Adrenal gland (tissue), 12 donors: Measurements from ENCODE around the gene CDADC1. TPM values are rescaled to one million over a fixed set of nuclear protein-coding genes. Genes with fewer than 3 reads are reported as not detected.

Experiments
- DNase-seq, 7 donors: peaks; one replicate each; pipeline ENCODE4 v3.0.0-alpha.2; 2019 to 2020
- H3K27ac ChIP-seq, 5 donors: fragments of 200-600 bp; sonication (generic) in 4 of 5; 1 replicate in 3 of 5; 2 replicates in 2 of 5; pipeline versions ENCODE4 v1.5.1 to v1.8.0; 2016 to 2020; ENCODE audit warnings: mild to moderate bottlenecking in 1 of 5
- H3K27me3 ChIP-seq: fragments of 200-600 bp; 2 replicates; pipeline ENCODE4 v1.8.0; 2021
- H3K36me3 ChIP-seq, 2 donors: fragments of 200-600 bp; replicated peaks in 1 of 2; 1 replicate in 1 of 2; 2 replicates in 1 of 2; pipeline versions ENCODE4 v1.5.1 to v1.8.0; 2018 to 2022
- H3K4me1 ChIP-seq, 2 donors: fragments of 200-600 bp; replicated peaks in 1 of 2; 1 replicate in 1 of 2; 2 replicates in 1 of 2; pipeline versions ENCODE4 v1.5.1 to v1.8.0; 2018 to 2021
- H3K4me3 ChIP-seq, 4 donors: fragments of 200-600 bp; sonication (generic) in 3 of 4; one replicate each; pipeline ENCODE4 v1.5.1; 2016 to 2018
- H3K9me3 ChIP-seq, 3 donors: fragments of 200-600 bp; sonication (generic) in 1 of 3; replicated peaks in 1 of 3; 1 replicate in 2 of 3; 2 replicates in 1 of 3; pipeline versions ENCODE4 v1.5.1 to v1.8.0; 2016 to 2021
- CTCF ChIP-seq, 6 experiments: fragments of 450-650 bp in 4 of 6; fragments of 200-600 bp in 2 of 6; sonication (generic) in 1 of 6; IDR thresholded peaks; 1 replicate in 5 of 6; 2 replicates in 1 of 6; pipeline versions ENCODE4 v1.5.1 to v1.8.0; 2016 to 2021; ENCODE audit warnings: antibody characterized with exemption in 6 of 6, mild to moderate bottlenecking in 2 of 6, moderate library complexity in 1 of 6
- POLR2A ChIP-seq, 2 donors: fragments of 450-650 bp; IDR thresholded peaks; one replicate each; pipeline ENCODE4 v1.6.1; 2017; ENCODE audit warnings: antibody characterized with exemption in 2 of 2, mild to moderate bottlenecking in 2 of 2, moderate library complexity in 1 of 2
- WGBS, 4 donors: extraction: QIAGEN DNeasy Blood & Tissue Kit in 2 of 4; methylation state at CpG; one replicate each; pipeline versions ENCODE4 v1.1.5 to v1.1.7; 2013 to 2017; 5-methylcytosine and 5-hydroxymethylcytosine counted together
- intact Hi-C, 2 donors: fragments of 100-400 bp; cut with DNase I; formaldehyde crosslinking; loops; one replicate each; pipeline versions ENCODE4 v1.14.1 to v1.15.0; 2022 to 2023
- polyA plus RNA-seq, 3 donors: library from polyadenylated mRNA; stranded (reverse); fragments of 200-250 nt in 2 of 3; fragments of 350-450 nt in 1 of 3; fragmentation: Illumina TruSeq in 1 of 3; extraction: RNeasy Lipid Tissue Mini Kit (QIAGEN cat#74804) in 1 of 3; gene quantifications; one replicate each; pipeline ENCODE4 v1.2.3, GENCODE V29; 2013 to 2014
- total RNA-seq, 9 donors: library from RNA; depleted of rRNA in 4 of 9; stranded (reverse); fragments of >200 nt in 4 of 9; fragments of 120-200 nt in 1 of 9; fragmentation: NEBNext Ultra II Directional in 1 of 9; extraction: Animal tissue kit (Norgen Biotek cat#: 25700) in 1 of 9; gene quantifications; one replicate each; pipeline versions ENCODE4 v1.1.0 to v1.2.4, GENCODE V29; 2013 to 2023
- donor health status: healthy with polysubstance abuse.
- donor health status: Bipolar disorder and iron deficiency.
- donor health status: DM: yes; HTN: yes; CAD: no.
- donor health status: DM: no; HTN: no; CAD: no.
- donor health status: DM: no; HTN: no; CAD: no.
- donor health status: DM: yes; HTN: yes; CAD: no.

Gene CDADC1
- total and polyA plus RNA-seq, 12 donors, result 4.4 to 25.4 (median 15.1) TPM

- H3K9me3 ChIP-seq, result no peaks in the 10 kb centered on the region
- no peak for TF ChIP-seq CTCF (IDR thresholded peaks at IDR 0.05)
- no peak for TF ChIP-seq POLR2A (IDR thresholded peaks at IDR 0.05)
- H3K27me3 ChIP-seq, result no peaks in the 10 kb centered on the region
- H3K4me1 ChIP-seq, result no peaks in the 10 kb centered on the region
- H3K36me3 ChIP-seq, result peaks cover 0 to 5% of the 10 kb centered on the region in 2 donors
- intact Hi-C loops, result loop anchor here (5.0 to 10.0 kb wide), 2 partner anchors 36 to 53 kb away; partner anchors contain the start of gene MLNR (in 1 of the 2)
- H3K4me3 ChIP-seq, result no peak overlapping the region
- DNase-seq, result no peak
- no peak overlapping the region for H3K27ac ChIP-seq
- 80 to 96% (median 85%) methylated on average over 2 of the region's 2 CpGs for WGBS, 4 donors
Observed at GRCh38 chr13:49278211-49278610, 30.5 kb downstream of the CDADC1 start.

GRCh38 chr13:49279112-49279511 is 31.4 kb downstream of the CDADC1 start:
- no peak for DNase-seq
- 74 to 86% (median 82%) methylated on average over 5 of the region's 5 CpGs for WGBS, 4 donors
- intact Hi-C loops, result loop anchor here (5.0 to 10.0 kb wide), 2 partner anchors 37 to 54 kb away; partner anchors contain the start of gene MLNR (in 1 of the 2)
- Histone ChIP-seq H3K27ac (no peak overlapping the region), H3K36me3 (peaks cover 0 to 5% of the 10 kb centered on the region in 2 donors), H3K4me3 (no peak overlapping the region), H3K4me1 (no peaks in the 10 kb centered on the region), H3K27me3 (no peaks in the 10 kb centered on the region), H3K9me3 (no peaks in the 10 kb centered on the region)
- TF ChIP-seq CTCF (IDR thresholded peaks at IDR 0.05), result no peak
- no peak for TF ChIP-seq POLR2A (IDR thresholded peaks at IDR 0.05)

- Histone ChIP-seq H3K4me3 (no peak overlapping the region), H3K27ac (no peak overlapping the region), H3K4me1 (no peaks in the 10 kb centered on the region), H3K36me3 (peaks cover 0 to 5% of the 10 kb centered on the region in 2 donors), H3K27me3 (no peaks in the 10 kb centered on the region), H3K9me3 (no peaks in the 10 kb centered on the region)
- DNase-seq, result no peak
- TF ChIP-seq CTCF (IDR thresholded peaks at IDR 0.05), result no peak
- no peak for TF ChIP-seq POLR2A (IDR thresholded peaks at IDR 0.05)
- intact Hi-C loops, result loop anchor here (5.0 to 10.0 kb wide), 2 partner anchors 38 to 55 kb away; partner anchors contain the start of gene MLNR (in 1 of the 2)
Observed at GRCh38 chr13:49279885-49280284, 32.2 kb downstream of the CDADC1 start.

GRCh38 chr13:49287995-49288394 is 40.3 kb downstream of the CDADC1 start:
- 75 to 92% (median 86%) methylated on average over 1 of the region's 1 CpG for WGBS, 4 donors
- no peak overlapping the region for H3K27ac ChIP-seq
- intact Hi-C loops, result no loop called here

More at GRCh38 chr13:49287995-49288394, 40.3 kb downstream of the CDADC1 start:
- no peak overlapping the region for H3K4me3 ChIP-seq
- no peaks in the 10 kb centered on the region for H3K27me3 ChIP-seq
- TF ChIP-seq CTCF (IDR thresholded peaks at IDR 0.05), result no peak
- no peak for TF ChIP-seq POLR2A (IDR thresholded peaks at IDR 0.05)
- H3K36me3 ChIP-seq, result peaks cover 0 to 8% of the 10 kb centered on the region in 2 donors
- DNase-seq, result no peak
- no peaks in the 10 kb centered on the region for H3K4me1 ChIP-seq
- no peaks in the 10 kb centered on the region for H3K9me3 ChIP-seq
